Germinal center (tissue), 1 donor: Measurements from ENCODE around the gene PRC1.
"Not testable (repeated sequence)": the region's sequence is repeated elsewhere in the genome, so short reads cannot be mapped to it uniquely, and the experiment has no call there.

Experiments used
- DNase-seq: peaks from one replicate; pipeline ENCODE4 v3.0.0; 2012; ENCODE audit warnings: mixed read lengths, low spot score

Gene PRC1

GRCh38 chr15:90934256-90934948 lies 59.9 kb downstream of the PRC1 start:
- DNase-seq, result peak; percentile 89

GRCh38 chr15:90933301-90933700 lies 61.0 kb downstream of the PRC1 start:
- no peak for DNase-seq

GRCh38 chr15:90932660-90932991 lies 61.7 kb downstream of the PRC1 start:
- DNase-seq, result no peak

DNA sequence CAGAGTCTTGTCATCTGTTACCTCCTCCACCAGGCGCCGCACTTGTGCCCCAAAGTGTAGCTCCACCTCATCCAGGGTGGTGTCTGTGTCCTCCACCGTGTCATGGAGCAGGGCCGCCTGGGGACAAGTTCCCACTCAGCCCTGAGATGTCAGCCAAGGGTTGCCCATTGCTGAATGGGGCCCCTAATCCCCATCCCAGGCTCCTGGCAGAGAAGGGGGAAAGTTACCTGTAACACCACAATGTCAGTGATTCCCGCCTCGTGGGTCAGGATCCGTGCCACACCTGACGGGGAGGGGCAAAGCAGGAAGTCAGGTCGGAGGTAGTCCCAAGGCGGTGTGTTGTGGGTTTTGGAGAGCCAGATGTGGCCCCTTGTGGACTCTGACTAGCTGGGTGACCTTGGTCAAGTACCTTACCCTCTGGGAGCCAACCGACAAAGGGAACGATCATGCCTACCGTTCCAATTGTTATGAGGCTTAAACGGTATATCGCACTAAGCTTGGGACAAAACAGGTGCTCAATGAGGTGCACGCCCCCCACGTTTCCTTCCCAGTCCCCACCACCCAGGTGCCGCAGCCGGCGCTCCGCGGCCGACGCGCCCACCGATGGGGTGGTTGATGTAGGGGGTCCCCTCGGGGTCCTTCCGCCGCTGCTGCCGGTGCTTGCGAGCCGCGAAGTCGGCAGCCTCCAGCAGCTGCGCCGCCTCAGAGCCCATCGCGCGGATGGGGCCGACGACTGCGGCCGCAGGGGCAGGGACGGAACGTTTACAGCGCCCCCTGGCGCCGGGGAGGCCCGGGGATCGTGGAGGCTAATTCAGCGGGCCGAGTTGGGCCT lies 62.3 kb downstream of the PRC1 start, which contains the start of gene HDDC3:
Gene HDDC3, minus strand, starts transcription at position 722 of the 832 bp plus-strand sequence. Its CDS starts 9 bp downstream, at position 713.
- peak; percentile 91 for DNase-seq

- no peak for DNase-seq
Measured at GRCh38 chr15:90931575-90931827, 62.8 kb downstream of the PRC1 start.

DNA sequence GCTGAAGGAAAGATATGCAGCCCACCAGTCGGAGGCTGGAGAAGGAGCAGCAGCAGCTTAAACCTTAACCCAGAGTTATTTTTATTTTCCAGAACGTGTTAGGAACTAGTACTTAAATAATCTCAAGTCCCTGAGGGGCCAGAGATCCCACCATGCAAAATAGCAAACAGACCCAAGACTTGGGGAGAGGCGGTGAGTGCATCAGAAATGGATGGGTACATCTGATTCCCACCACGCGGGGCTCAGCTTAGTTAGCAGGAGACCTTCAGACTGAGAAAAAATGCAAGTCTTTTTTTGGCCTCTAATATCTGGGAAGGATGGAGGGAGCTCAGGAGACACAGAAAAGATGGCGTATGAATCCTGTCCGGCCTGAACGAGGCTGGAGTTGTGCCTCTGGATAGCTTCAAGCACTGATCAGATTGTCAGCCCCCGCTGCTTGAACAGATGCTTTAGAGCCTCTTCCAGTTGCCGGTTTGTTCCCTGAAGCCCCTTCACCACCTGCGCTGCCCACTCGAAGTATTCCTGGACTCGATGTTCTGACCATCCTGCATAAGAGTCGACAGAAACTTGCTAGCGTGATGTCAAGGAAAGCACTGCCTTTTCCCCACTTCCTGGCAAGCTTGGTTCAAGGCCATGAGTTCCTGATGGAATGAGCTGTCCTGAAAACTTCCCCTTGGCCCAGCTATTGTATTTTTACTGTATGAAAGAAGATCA lies 63.3 kb downstream of the PRC1 start:
- no peak for DNase-seq

- no peak for DNase-seq
Measured at GRCh38 chr15:90929246-90930019, 64.9 kb downstream of the PRC1 start.

GRCh38 chr15:90928106-90928505 lies 66.2 kb downstream of the PRC1 start:
- not testable (repeated sequence) for DNase-seq

DNA sequence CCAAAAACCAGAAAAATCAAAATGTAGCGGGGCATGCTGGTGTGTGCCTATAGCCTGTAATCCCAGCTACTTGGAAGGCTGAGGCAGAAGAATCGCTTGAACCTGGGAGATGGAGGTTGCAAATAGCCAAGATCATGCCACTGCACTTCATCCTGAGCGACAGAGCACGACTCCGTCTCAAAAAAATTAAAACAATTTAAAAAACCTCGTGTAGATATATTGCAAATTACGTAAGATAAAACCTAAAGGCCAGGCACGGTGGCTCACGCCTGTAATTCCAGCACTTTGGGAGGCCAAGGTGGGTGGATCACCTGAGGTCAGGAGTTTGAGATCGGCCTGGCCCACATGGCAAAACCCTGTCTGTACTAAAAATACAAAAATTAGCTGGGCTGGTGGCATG lies 67.6 kb downstream of the PRC1 start:
- DNase-seq, result not testable (repeated sequence)

- DNase-seq, result no peak
Measured at GRCh38 chr15:90924375-90924774, 70.0 kb downstream of the PRC1 start.

DNA sequence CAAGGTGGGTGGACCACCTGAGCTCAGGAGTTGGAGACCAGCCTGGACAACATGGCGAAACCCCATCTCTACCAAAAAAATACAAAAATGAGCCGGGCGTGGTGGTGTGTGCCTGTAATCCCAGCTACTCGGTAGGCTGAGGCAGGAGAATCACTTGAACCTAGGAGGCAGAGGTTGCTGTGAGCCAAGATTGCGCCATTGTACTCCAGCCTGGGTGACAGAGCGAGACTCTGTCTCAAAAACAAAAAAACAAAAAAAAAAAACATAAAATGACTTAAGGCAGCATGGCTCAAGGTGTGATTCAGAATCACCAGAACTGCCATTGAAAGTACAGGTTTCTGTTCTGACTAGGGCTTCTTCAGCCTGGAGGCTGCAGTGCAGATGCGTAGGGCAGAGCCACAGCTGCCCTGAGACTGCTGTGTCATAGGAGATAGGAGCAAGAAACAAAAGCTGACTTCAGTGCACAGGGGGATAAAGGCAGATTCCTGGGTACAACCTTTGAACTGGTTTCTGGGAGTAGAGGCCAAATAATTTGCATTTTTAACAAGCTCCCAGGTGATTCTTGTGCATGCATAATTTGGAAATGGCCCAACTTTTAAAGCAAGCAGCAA lies 71.5 kb downstream of the PRC1 start:
- not testable (repeated sequence) for DNase-seq

- DNase-seq, result no peak
Measured at GRCh38 chr15:90921887-90922286, 72.4 kb downstream of the PRC1 start.

DNA sequence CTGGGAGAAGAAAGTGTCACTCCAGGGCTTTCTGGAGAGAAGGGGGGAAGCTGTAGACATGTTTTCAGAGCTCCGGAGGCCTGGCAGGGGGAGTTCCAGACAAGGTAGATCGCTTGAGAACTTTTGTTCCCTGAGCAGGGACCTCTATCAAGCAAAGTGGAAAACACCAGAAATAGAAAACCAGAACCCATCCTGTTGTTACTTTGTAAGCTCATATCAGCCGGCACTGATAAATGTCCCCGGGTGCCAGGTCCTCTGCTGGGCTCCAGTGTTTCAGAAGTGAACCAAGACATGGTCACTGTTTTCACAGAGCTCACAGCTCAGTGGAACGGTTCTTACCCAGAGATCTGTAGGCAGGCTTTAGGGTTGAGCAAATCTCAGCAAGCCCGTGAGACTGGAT lies 75.5 kb downstream of the PRC1 start:
- DNase-seq, result no peak

DNA sequence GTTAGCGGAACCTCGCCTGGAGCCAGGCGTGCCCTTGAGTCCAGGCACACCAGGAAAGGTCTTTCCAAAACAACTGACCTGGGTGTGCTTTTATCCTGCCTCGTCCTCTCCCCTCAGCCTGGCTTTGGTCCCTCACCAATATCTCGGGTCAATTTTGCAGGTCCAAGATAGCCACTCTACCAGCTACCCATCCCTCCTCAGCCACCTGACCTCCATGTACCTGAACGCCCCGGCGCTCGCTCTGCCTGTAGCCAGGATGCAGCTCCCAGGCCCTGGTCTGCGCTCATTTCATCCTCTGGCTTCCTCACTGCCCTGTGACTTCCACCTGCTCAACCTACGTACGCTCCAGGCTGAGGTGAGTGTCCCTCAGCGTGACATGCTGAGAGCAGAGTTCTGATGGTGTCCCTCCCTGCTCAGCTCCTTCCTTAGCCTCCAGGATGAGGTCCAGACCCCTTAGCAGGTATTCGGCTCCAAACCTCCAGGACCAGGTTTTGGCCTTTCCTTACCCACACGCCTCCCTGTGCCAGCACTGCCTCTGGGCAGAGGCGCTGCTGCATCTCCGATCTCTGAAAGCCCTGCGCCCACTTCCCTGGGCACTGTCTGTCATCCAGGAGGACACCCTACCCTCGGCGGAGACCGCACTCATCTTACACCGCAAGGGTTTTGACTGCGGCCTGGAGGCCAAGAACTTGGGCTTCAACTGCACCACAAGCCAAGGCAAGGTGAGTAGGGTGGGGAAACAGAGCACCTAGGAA lies 76.1 kb downstream of the PRC1 start:
- no peak for DNase-seq

GRCh38 chr15:90917569-90917968 lies 76.8 kb downstream of the PRC1 start:
- no peak for DNase-seq

GRCh38 chr15:90916461-90916860 lies 77.9 kb downstream of the PRC1 start:
- no peak for DNase-seq
